ENCODE measurements around the gene APCDD1L. TPM values are rescaled to one million over a fixed set of nuclear protein-coding genes. Genes with fewer than 3 reads are reported as not detected.

The APCDD1L gene
- total RNA-seq, 2 experiments from 2014 or later: not detected

DNA sequence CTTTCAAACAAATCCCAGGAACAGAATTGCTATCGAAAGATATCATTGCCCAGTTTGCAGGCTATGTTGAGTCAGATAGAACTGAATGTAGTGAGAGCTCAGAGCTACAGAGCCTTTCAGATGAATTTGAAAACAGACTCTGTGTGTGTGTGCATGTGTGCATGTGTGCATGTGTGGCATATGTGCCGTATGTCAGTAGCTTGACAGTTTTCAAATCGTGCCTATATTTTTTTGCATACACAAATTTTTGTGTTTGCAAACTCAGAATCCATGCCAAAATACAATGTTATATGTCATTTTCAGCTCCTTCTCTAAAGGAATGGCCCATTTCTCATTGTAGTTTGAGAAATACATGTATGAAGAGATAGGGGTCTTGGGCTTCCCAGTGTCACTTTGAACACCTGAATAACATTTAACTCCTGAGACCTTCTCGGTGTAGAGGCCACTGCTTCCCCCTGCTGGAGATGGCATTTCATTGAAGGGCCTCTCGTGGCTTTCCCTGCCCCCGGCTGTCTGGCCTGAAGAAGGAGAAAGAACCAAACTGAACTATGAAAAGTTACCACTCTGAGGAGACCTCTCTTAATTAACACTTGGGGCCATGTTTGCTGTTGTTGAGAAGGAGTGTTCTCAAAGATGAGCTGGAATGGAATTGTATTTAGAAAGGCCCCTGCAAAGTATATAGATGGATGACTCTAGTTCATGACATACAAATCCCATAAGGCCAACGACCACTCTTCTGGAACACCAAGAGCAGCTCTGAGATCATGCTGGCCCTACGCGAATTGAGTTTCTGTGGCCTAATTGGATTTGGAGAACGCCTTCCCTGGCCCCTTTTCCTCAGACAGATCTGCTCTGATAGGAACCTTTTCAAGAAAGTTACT lies 67.4 kb downstream of the APCDD1L start:
- peaks cover 13% of the 10 kb centered on the region for H3K4me1 Mint-ChIP-seq (ENCODE audit: low read depth)
- ChIA-PET POLR2A (interaction anchor here (0.7 kb wide), 1 partner anchor 59 kb away, joined by 3 read pairs; no protein-coding TSS in a partner anchor), CTCF (interaction anchor here (0.6 to 2.5 kb wide), 13 partner anchors 10 to 227 kb away, joined by 3 to 19 read pairs (median 3); partner anchors contain the start of gene VAPB)
- peak; percentile 57 for ATAC-seq
- no peak overlapping the region for H3K27ac Mint-ChIP-seq
- no peaks in the 10 kb centered on the region for H3K9me3 Mint-ChIP-seq (ENCODE audit: insufficient read depth)
- no peak overlapping the region for H3K4me3 Mint-ChIP-seq
- H3K27me3 Mint-ChIP-seq (ENCODE audit: low read depth): no peaks in the 10 kb centered on the region
- peak; percentile 57 for DNase-seq
- peaks cover 52% of the 10 kb centered on the region for H3K36me3 Mint-ChIP-seq (ENCODE audit: low read depth)

DNA sequence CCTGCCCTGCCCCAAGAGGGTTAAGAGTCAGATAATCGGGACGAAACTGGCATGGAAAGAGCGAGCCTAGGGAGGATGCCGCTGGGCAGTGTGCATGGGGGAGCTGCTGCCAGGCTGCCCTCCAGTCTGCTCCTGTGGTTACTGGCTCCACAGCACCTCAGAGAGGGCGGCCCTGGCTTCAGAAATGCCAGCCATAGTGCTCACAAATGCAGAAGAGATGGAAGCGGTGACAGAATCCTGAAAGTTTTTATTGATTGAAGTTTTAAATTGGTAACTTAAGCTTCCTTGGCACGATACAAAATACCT lies 68.3 kb downstream of the APCDD1L start:
- H3K27me3 Mint-ChIP-seq (ENCODE audit: low read depth): no peaks in the 10 kb centered on the region
- H3K9me3 Mint-ChIP-seq (ENCODE audit: insufficient read depth): no peaks in the 10 kb centered on the region
- peaks cover 49% of the 10 kb centered on the region for H3K36me3 Mint-ChIP-seq (ENCODE audit: low read depth)
- peaks cover 13% of the 10 kb centered on the region for H3K4me1 Mint-ChIP-seq (ENCODE audit: low read depth)
- POLR2A ChIA-PET: interaction anchor here (0.7 kb wide), 1 partner anchor 58 kb away, joined by 3 read pairs; no protein-coding TSS in a partner anchor
- no peak overlapping the region for H3K27ac Mint-ChIP-seq
- DNase-seq (no peak), ATAC-seq (no peak)
- H3K4me3 Mint-ChIP-seq: no peak overlapping the region
- CTCF ChIA-PET: interaction anchor here (0.7 to 2.5 kb wide), 8 partner anchors 27 to 226 kb away, joined by 3 to 19 read pairs (median 4); partner anchors contain the start of gene VAPB

DNA sequence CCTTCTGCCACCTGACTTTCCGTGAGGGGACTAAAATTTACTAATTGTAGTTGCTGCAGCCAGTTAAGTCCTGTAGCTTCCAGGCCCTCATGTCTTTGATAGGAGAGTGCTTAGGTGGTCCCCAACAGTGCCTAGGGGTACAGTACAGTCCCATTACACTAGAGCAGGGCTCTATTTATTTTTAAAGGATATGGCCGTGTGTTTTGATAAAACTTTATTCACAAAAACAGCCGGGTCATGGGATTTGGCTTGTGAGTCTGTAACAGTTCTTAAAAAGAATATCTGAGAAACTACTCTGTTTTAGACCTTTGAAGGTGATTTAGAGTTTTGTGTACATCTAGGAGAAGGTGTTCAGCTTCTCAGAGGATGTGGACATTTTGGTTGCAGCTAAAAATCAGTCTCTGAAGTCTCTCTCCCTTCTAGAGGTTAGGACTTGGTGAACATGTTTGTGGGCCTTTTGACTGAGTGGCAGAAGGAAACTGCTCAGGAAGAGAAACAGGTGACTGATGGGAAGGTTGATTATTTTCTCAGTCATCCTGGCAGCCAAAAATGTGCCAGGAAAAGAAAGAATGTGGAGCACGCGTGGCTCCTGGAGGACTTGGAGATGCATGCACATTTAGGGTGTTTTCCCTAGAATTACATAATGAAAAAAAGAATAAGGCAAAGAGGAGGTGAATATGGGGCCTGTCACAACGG lies 68.8 kb downstream of the APCDD1L start:
- Mint-ChIP-seq H3K27me3 (ENCODE audit: low read depth) (no peaks in the 10 kb centered on the region), H3K27ac (peak overlapping the region; percentile 6), H3K9me3 (ENCODE audit: insufficient read depth) (no peaks in the 10 kb centered on the region), H3K36me3 (ENCODE audit: low read depth) (peaks cover 47% of the 10 kb centered on the region), H3K4me3 (no peak overlapping the region), H3K4me1 (ENCODE audit: low read depth) (peaks cover 17% of the 10 kb centered on the region)
- ChIA-PET CTCF (interaction anchor here (0.7 to 2.1 kb wide), 3 partner anchors 26 to 204 kb away, joined by 3 to 6 read pairs (median 3); no protein-coding TSS in a partner anchor), POLR2A (no interaction called here)
- ATAC-seq: no peak
- DNase-seq: no peak

- Mint-ChIP-seq H3K27ac (peak overlapping the region; percentile 36), H3K4me1 (ENCODE audit: low read depth) (peaks cover 17% of the 10 kb centered on the region), H3K36me3 (ENCODE audit: low read depth) (peaks cover 40% of the 10 kb centered on the region), H3K4me3 (no peak overlapping the region), H3K27me3 (ENCODE audit: low read depth) (no peaks in the 10 kb centered on the region), H3K9me3 (ENCODE audit: insufficient read depth) (no peaks in the 10 kb centered on the region)
- DNase-seq (no peak), ATAC-seq (no peak)
- CTCF ChIA-PET: no interaction called here
- POLR2A ChIA-PET: no interaction called here
Observed at GRCh38 chr20:58444746-58445255, 70.4 kb downstream of the APCDD1L start.

- peaks cover 44% of the 10 kb centered on the region for H3K36me3 Mint-ChIP-seq (ENCODE audit: low read depth)
- H3K9me3 Mint-ChIP-seq (ENCODE audit: insufficient read depth): no peaks in the 10 kb centered on the region
- peaks cover 29% of the 10 kb centered on the region for H3K4me1 Mint-ChIP-seq (ENCODE audit: low read depth)
- DNase-seq (no peak), ATAC-seq (no peak)
- POLR2A ChIA-PET: interaction anchor here (0.6 kb wide), 1 partner anchor 209 kb away, joined by 3 read pairs; the partner anchor contains the start of gene STX16
- H3K27ac Mint-ChIP-seq: peak overlapping the region; percentile 46
- no peak overlapping the region for H3K4me3 Mint-ChIP-seq
- no peaks in the 10 kb centered on the region for H3K27me3 Mint-ChIP-seq (ENCODE audit: low read depth)
- CTCF ChIA-PET: interaction anchor here (0.8 to 1.8 kb wide), 4 partner anchors 41 to 205 kb away, joined by 3 to 4 read pairs (median 3); no protein-coding TSS in a partner anchor
Observed at GRCh38 chr20:58441723-58442122, 73.5 kb downstream of the APCDD1L start.

DNA sequence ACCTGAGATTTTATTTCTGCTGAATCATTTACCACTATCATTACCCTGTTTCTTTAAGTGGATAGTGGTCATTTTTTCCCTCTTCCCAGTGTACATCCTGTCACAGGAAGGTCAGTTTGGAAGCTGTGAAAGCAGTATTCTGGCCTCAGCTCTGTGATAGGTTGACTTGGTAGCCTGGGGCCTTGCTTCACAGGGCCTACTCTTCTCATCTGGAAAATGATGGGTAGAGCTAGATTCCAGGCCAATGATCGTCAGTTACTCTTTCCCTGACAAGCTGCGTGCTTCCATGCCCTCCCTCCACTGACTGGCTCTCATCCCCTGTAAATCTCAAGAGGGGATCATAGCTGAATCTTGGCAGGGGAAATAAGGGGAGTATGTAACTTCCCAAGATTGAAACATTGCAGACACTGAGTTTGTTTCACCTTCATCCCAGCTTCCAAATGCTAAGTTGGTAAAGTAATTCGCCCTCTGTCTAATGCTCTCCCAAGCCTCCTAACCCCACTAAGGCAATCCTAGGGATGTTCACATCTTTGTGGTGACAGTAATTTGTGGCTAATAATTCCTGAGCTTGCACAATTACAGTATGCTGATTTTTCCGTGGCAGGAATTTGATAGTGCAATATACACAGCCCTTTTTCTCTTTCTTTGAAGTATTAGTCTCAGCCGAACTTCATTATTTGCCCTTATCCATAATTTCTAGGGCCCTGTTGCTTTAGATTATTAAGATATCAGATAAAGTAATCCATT lies 75.0 kb downstream of the APCDD1L start:
- CTCF ChIA-PET: interaction anchor here (1.8 kb wide), 1 partner anchor 40 kb away, joined by 3 read pairs; no protein-coding TSS in a partner anchor
- H3K27me3 Mint-ChIP-seq (ENCODE audit: low read depth): no peaks in the 10 kb centered on the region
- peaks cover 23% of the 10 kb centered on the region for H3K4me1 Mint-ChIP-seq (ENCODE audit: low read depth)
- no peak for DNase-seq
- H3K27ac Mint-ChIP-seq: no peak overlapping the region
- H3K36me3 Mint-ChIP-seq (ENCODE audit: low read depth): peaks cover 43% of the 10 kb centered on the region
- ATAC-seq: no peak
- no peaks in the 10 kb centered on the region for H3K9me3 Mint-ChIP-seq (ENCODE audit: insufficient read depth)
- POLR2A ChIA-PET: interaction anchor here (0.5 kb wide), 1 partner anchor 51 kb away, joined by 3 read pairs; no protein-coding TSS in a partner anchor
- H3K4me3 Mint-ChIP-seq: no peak overlapping the region

GRCh38 chr20:58438970-58439808 lies 76.0 kb downstream of the APCDD1L start:
- H3K4me1 Mint-ChIP-seq (ENCODE audit: low read depth): peaks cover 18% of the 10 kb centered on the region
- CTCF ChIA-PET: interaction anchor here (1.2 kb wide), 1 partner anchor 204 kb away, joined by 3 read pairs; no protein-coding TSS in a partner anchor

DNA sequence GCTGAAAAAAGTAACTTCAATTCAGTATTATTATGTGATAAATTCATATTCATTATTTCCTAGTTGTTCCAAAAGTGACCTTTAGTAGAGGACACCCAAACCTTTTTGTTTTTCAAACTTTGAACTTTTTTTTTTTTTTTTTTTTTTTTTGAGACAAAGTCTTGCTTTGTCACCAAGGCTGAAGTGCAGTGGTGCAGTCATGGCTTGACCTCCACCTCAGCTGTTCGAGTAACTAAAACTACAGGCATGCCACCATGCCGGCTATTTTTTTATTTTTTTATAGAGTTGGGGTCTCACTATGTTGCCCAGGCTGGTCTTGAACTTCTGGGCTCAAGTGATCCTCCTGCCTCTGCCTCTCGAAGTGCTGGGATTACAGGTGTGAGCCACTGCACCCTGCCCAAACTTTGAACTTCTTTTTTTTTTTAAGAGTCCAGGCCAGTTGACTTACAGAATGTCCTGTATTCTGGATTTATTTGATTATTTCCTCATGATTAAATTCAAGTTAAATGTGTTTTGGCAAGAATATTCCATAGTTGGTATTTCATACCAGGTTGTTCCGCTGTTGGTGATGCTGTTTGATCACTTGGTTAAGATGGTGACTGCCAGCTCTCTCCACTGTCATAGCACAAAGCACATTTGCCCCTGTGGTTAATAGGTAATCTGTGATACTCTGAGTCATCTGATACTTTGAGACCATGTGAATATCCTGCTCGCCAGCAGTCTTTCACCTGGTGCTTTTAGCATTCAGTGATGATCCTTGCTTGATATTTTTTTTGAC lies 78.1 kb downstream of the APCDD1L start:
- peaks cover 35% of the 10 kb centered on the region for H3K36me3 Mint-ChIP-seq (ENCODE audit: low read depth)
- H3K27ac Mint-ChIP-seq: no peak overlapping the region
- H3K9me3 Mint-ChIP-seq (ENCODE audit: insufficient read depth): no peaks in the 10 kb centered on the region
- ATAC-seq (no peak), DNase-seq (no peak)
- no peak overlapping the region for H3K4me3 Mint-ChIP-seq
- ChIA-PET POLR2A (interaction anchor here (1.2 kb wide), 1 partner anchor 48 kb away, joined by 3 read pairs; the partner anchor contains the start of gene VAPB), CTCF (no interaction called here)
- peaks cover 33% of the 10 kb centered on the region for H3K4me1 Mint-ChIP-seq (ENCODE audit: low read depth)
- no peaks in the 10 kb centered on the region for H3K27me3 Mint-ChIP-seq (ENCODE audit: low read depth)

More at GRCh38 chr20:58438970-58439808, 76.0 kb downstream of the APCDD1L start:
- ATAC-seq (no peak), DNase-seq (no peak)
- no peaks in the 10 kb centered on the region for H3K27me3 Mint-ChIP-seq (ENCODE audit: low read depth)
- H3K4me3 Mint-ChIP-seq: no peak overlapping the region
- no peak overlapping the region for H3K27ac Mint-ChIP-seq
- H3K9me3 Mint-ChIP-seq (ENCODE audit: insufficient read depth): no peaks in the 10 kb centered on the region
- POLR2A ChIA-PET: no interaction called here
- H3K36me3 Mint-ChIP-seq (ENCODE audit: low read depth): peaks cover 40% of the 10 kb centered on the region

- peaks cover 39% of the 10 kb centered on the region for H3K36me3 Mint-ChIP-seq (ENCODE audit: low read depth)
- H3K4me1 Mint-ChIP-seq (ENCODE audit: low read depth): peaks cover 33% of the 10 kb centered on the region
- no peak overlapping the region for H3K27ac Mint-ChIP-seq
- ChIA-PET CTCF (no interaction called here), POLR2A (no interaction called here)
- ATAC-seq (no peak), DNase-seq (no peak)
- no peaks in the 10 kb centered on the region for H3K9me3 Mint-ChIP-seq (ENCODE audit: insufficient read depth)
- H3K27me3 Mint-ChIP-seq (ENCODE audit: low read depth): no peaks in the 10 kb centered on the region
- H3K4me3 Mint-ChIP-seq: no peak overlapping the region
Observed at GRCh38 chr20:58435237-58435636, 80.0 kb downstream of the APCDD1L start.

GRCh38 chr20:58434326-58434725 lies 80.9 kb downstream of the APCDD1L start:
- DNase-seq (no peak), ATAC-seq (no peak)
- no peak overlapping the region for H3K4me3 Mint-ChIP-seq
- H3K27me3 Mint-ChIP-seq (ENCODE audit: low read depth): no peaks in the 10 kb centered on the region
- peaks cover 36% of the 10 kb centered on the region for H3K36me3 Mint-ChIP-seq (ENCODE audit: low read depth)
- H3K4me1 Mint-ChIP-seq (ENCODE audit: low read depth): peaks cover 33% of the 10 kb centered on the region
- H3K27ac Mint-ChIP-seq: no peak overlapping the region
- ChIA-PET CTCF (interaction anchor here (0.6 to 1.2 kb wide), 3 partner anchors 23 to 200 kb away, joined by 3 to 4 read pairs (median 3); no protein-coding TSS in a partner anchor), POLR2A (no interaction called here)
- no peaks in the 10 kb centered on the region for H3K9me3 Mint-ChIP-seq (ENCODE audit: insufficient read depth)
